GM18907 (cell line): ENCODE results near the gene NRSN1.
"Not testable (repeated sequence)": the region's sequence is repeated elsewhere in the genome, so short reads cannot be mapped to it uniquely, and the experiment has no call there.

Experiments used
- ATAC-seq: cut with Tn5 transposase; IDR thresholded peaks from one replicate; pipeline ENCODE4 v1.9.1; 2021; ENCODE audit warnings: mild to moderate bottlenecking, moderate library complexity; ENCODE audit not compliant: unreplicated experiment

Gene NRSN1

GRCh38 chr6:24139639-24140038 lies 13.6 kb downstream of the NRSN1 start:
- no peak for ATAC-seq

- ATAC-seq = no peak
Observed at GRCh38 chr6:24140591-24140990, 14.6 kb downstream of the NRSN1 start.

- not testable (repeated sequence) for ATAC-seq
Observed at GRCh38 chr6:24142733-24143132, 16.7 kb downstream of the NRSN1 start.

- no peak for ATAC-seq
Observed at GRCh38 chr6:24145690-24146131, 19.7 kb downstream of the NRSN1 start.

- ATAC-seq = no peak
Observed at GRCh38 chr6:24146871-24147270, 20.9 kb downstream of the NRSN1 start.

GRCh38 chr6:24147511-24148153 lies 21.6 kb downstream of the NRSN1 start:
- no peak for ATAC-seq

GRCh38 chr6:24148154-24148570 lies 22.1 kb downstream of the NRSN1 start:
- no peak for ATAC-seq

- ATAC-seq = no peak
Observed at GRCh38 chr6:24148684-24149083, 22.7 kb downstream of the NRSN1 start.

GRCh38 chr6:24149296-24149695 lies 23.3 kb downstream of the NRSN1 start:
- ATAC-seq = no peak

GRCh38 chr6:24149836-24150235 lies 23.8 kb downstream of the NRSN1 start:
- no peak for ATAC-seq

- no peak for ATAC-seq
Observed at GRCh38 chr6:24152014-24152413, 26.0 kb downstream of the NRSN1 start.

GRCh38 chr6:24154121-24154520 lies 28.1 kb downstream of the NRSN1 start:
- no peak for ATAC-seq

GRCh38 chr6:24157886-24158285 lies 31.9 kb downstream of the NRSN1 start:
- ATAC-seq = no peak

- ATAC-seq = no peak
Observed at GRCh38 chr6:24183584-24183983, 57.6 kb downstream of the NRSN1 start.

- no peak for ATAC-seq
Observed at GRCh38 chr6:24186349-24186748, 60.3 kb downstream of the NRSN1 start.

- no peak for ATAC-seq
Observed at GRCh38 chr6:24187965-24188577, 62.1 kb downstream of the NRSN1 start.

- no peak for ATAC-seq
Observed at GRCh38 chr6:24188578-24189080, 62.6 kb downstream of the NRSN1 start.

- no peak for ATAC-seq
Observed at GRCh38 chr6:24191346-24191745, 65.3 kb downstream of the NRSN1 start.

- no peak for ATAC-seq
Observed at GRCh38 chr6:24193364-24193763, 67.3 kb downstream of the NRSN1 start.

GRCh38 chr6:24194978-24195700 lies 69.1 kb downstream of the NRSN1 start:
- no peak for ATAC-seq

GRCh38 chr6:24195836-24196597 lies 70.0 kb downstream of the NRSN1 start:
- ATAC-seq = no peak
